Nephron progenitor cell (in vitro differentiated cells): Measurements from ENCODE around the gene C1orf198.
A peak's percentile ranks its signal among the peaks of the same experiment; 100 is the strongest.

Experiments used
- DNase-seq: peaks from one replicate; pipeline ENCODE4 v3.0.0; 2021
- H3K27ac Mint-ChIP-seq: 2 replicates; pipeline ENCODE4 v1.8.0; 2021; ENCODE audit warnings: mild to moderate bottlenecking, moderate library complexity, mixed read lengths
- H3K27me3 Mint-ChIP-seq: 2 replicates; pipeline ENCODE4 v1.8.0; 2021; ENCODE audit warnings: mild to moderate bottlenecking, low read depth, mixed read lengths; ENCODE audit not compliant: poor library complexity
- H3K36me3 Mint-ChIP-seq: 2 replicates; pipeline ENCODE4 v1.8.0; 2021; ENCODE audit warnings: low read depth, mixed read lengths
- H3K4me1 Mint-ChIP-seq: 2 replicates; pipeline ENCODE4 v1.8.0; 2021; ENCODE audit warnings: mixed read lengths
- H3K4me3 Mint-ChIP-seq: 2 replicates; pipeline ENCODE4 v1.8.0; 2021; ENCODE audit warnings: mild to moderate bottlenecking, moderate library complexity, mixed read lengths
- H3K9me3 Mint-ChIP-seq: 2 replicates; pipeline ENCODE4 v1.8.0; 2021; ENCODE audit warnings: mild to moderate bottlenecking, moderate library complexity, mixed read lengths
- TF ChIP-seq, protein P1 (sequence below): fragments of 200-600 bp; sonication (generic); IDR thresholded peaks from 2 replicates; pipeline ENCODE4 v1.5.0; 2021; ENCODE audit warnings: antibody characterized with exemption

C1orf198 gene

DNA sequence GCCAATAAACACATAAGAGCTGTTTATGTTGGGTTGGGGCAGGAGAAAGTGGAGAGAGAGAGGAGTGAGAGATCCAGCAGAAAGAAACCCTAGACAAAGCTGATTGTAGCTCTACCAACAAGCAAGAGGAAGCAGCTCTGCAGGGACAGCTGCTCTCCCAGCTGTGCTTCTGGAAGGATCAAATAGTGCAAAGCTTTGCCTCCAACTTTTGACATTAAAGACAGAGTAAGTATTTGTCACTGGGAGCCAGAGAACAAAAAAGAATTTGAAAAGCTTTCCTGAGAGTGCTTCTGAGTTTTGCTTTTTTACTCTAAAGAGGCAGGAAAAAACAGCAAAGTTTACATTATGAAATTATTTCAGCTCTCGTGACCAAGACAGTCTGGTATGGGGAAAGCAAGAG is 28.5 kb upstream of the C1orf198 start:
- TF ChIP-seq, protein P1, sequence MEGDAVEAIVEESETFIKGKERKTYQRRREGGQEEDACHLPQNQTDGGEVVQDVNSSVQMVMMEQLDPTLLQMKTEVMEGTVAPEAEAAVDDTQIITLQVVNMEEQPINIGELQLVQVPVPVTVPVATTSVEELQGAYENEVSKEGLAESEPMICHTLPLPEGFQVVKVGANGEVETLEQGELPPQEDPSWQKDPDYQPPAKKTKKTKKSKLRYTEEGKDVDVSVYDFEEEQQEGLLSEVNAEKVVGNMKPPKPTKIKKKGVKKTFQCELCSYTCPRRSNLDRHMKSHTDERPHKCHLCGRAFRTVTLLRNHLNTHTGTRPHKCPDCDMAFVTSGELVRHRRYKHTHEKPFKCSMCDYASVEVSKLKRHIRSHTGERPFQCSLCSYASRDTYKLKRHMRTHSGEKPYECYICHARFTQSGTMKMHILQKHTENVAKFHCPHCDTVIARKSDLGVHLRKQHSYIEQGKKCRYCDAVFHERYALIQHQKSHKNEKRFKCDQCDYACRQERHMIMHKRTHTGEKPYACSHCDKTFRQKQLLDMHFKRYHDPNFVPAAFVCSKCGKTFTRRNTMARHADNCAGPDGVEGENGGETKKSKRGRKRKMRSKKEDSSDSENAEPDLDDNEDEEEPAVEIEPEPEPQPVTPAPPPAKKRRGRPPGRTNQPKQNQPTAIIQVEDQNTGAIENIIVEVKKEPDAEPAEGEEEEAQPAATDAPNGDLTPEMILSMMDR = no peak
- Mint-ChIP-seq H3K36me3 (no peaks in the 10 kb centered on the region), H3K9me3 (no peaks in the 10 kb centered on the region), H3K4me3 (no peak overlapping the region), H3K27ac (peak overlapping the region; percentile 29), H3K4me1 (peaks cover 8% of the 10 kb centered on the region), H3K27me3 (peaks cover 20% of the 10 kb centered on the region)
- no peak for DNase-seq

DNA sequence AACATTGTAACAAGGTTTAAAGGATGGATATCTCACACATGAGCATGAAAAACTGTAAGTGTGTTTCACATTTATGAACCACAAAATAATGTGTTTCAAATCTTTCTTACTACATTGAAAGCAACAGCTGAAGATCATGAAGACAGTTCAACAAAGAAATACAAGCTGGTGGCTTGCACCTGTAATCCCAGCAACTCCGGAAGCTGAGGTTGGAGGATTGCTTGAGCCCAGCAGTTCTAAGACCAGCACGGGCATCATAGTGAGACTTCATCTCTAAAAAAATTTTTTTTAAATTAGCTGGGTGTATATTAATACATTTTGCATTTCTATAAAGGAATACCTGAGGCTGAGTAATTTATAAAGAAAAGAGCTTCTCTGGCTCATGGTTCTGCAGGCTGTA is 27.1 kb upstream of the C1orf198 start:
- no peak for DNase-seq
- TF ChIP-seq, protein P1 = no peak
- Mint-ChIP-seq H3K36me3 (no peaks in the 10 kb centered on the region), H3K9me3 (no peaks in the 10 kb centered on the region), H3K27ac (no peak overlapping the region), H3K4me3 (no peak overlapping the region), H3K4me1 (peaks cover 13% of the 10 kb centered on the region), H3K27me3 (peaks cover 20% of the 10 kb centered on the region)

DNA sequence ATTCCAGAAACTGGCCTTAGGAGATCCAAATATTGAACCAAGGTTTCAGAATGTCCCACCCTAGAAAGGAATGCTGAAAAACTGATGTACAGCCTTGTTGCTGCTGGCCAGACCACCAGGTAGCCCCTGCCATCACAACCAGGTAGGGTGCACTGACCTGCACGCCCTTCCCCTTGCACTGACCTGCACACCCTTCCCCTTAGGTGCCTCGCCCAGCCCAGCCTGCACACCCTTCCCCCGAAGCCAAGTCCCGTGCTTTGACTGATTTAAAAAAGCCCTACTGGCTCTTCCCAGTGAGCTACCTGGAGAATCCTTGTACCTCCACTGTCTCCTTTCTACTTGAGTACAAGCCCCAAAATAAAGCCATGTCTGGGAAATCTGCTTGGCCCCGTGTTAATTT is 26.3 kb upstream of the C1orf198 start:
- no peak for DNase-seq
- no peaks in the 10 kb centered on the region for H3K9me3 Mint-ChIP-seq
- no peak overlapping the region for H3K27ac Mint-ChIP-seq
- no peaks in the 10 kb centered on the region for H3K36me3 Mint-ChIP-seq
- no peak overlapping the region for H3K4me3 Mint-ChIP-seq
- peaks cover 13% of the 10 kb centered on the region for H3K4me1 Mint-ChIP-seq
- peaks cover 14% of the 10 kb centered on the region for H3K27me3 Mint-ChIP-seq
- TF ChIP-seq, protein P1 = no peak

DNA sequence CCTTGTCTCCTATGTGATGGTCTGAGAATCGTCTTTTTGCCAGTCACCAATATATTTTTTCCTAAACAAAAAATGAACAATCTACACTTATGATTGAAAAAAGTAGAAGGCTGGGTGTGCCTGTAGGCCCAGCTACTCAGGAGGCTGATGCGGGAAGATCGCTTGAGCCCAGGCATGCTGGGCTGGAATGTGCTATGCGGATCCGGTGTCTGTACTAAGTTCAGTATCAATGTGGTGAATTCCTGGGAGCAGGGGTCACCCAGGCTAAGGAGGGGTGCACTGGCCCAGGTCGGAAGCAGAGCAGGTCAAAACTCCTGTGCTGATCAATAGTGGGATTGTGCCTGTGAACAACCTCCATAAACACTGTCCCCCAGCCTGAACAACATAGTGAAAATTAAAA is 25.7 kb upstream of the C1orf198 start:
- no peak for DNase-seq
- H3K4me3 Mint-ChIP-seq = no peak overlapping the region
- TF ChIP-seq, protein P1 = no peak

GRCh38 chr1:230892018-230892491 is 23.7 kb upstream of the C1orf198 start:
- Mint-ChIP-seq H3K27ac (no peak overlapping the region), H3K9me3 (no peaks in the 10 kb centered on the region), H3K27me3 (peaks cover 6% of the 10 kb centered on the region), H3K4me3 (no peak overlapping the region), H3K4me1 (peaks cover 19% of the 10 kb centered on the region), H3K36me3 (no peaks in the 10 kb centered on the region)
- TF ChIP-seq, protein P1 = no peak
- DNase-seq = no peak

More for the DNA sequence above, 25.7 kb upstream of the C1orf198 start:
- H3K4me1 Mint-ChIP-seq = peaks cover 13% of the 10 kb centered on the region
- peaks cover 13% of the 10 kb centered on the region for H3K27me3 Mint-ChIP-seq
- H3K9me3 Mint-ChIP-seq = no peaks in the 10 kb centered on the region
- no peaks in the 10 kb centered on the region for H3K36me3 Mint-ChIP-seq
- no peak overlapping the region for H3K27ac Mint-ChIP-seq

GRCh38 chr1:230891413-230891812 is 23.1 kb upstream of the C1orf198 start:
- Mint-ChIP-seq H3K4me3 (no peak overlapping the region), H3K27me3 (peaks cover 6% of the 10 kb centered on the region), H3K27ac (no peak overlapping the region), H3K9me3 (no peaks in the 10 kb centered on the region), H3K36me3 (no peaks in the 10 kb centered on the region), H3K4me1 (peaks cover 19% of the 10 kb centered on the region)
- TF ChIP-seq, protein P1 = no peak
- no peak for DNase-seq
